Measurements from ENCODE around the gene ACACB. TPM values are rescaled to one million over a fixed set of nuclear protein-coding genes. Genes with fewer than 3 reads are reported as not detected.

Gene ACACB
- total RNA-seq, 2 donors from 2014 or later, result 49.6 to 55.6 TPM

DNA sequence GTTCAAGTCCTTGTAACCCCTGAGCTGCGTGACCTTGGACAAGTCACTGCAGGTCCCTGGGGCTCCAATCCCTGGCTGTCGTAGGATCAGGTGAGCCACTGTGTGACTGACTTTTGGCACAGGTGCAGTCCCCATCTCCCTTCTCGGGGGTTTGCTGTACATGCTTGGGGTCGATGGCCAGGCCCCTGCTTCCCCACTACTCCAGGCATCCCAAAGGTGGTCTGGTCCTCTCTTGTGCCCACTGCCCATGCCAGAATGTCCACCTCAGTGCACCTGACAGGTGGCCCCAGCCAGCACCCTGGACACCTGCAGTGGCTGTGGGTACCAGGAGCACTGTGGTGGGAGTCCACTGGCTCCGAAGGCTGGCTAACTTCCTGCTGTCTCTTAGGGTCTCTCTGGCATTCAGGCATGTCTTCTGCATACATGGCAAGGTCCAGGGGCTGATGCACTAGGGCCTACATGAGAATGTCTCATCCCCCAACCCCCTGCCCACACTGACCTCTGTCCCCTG lies 178.0 kb downstream of the ACACB start:
- intact Hi-C loops (cut with DNase I, micrococcal nuclease), result no loop called here
- DNase-seq (no peak), ATAC-seq (no peak)

DNA sequence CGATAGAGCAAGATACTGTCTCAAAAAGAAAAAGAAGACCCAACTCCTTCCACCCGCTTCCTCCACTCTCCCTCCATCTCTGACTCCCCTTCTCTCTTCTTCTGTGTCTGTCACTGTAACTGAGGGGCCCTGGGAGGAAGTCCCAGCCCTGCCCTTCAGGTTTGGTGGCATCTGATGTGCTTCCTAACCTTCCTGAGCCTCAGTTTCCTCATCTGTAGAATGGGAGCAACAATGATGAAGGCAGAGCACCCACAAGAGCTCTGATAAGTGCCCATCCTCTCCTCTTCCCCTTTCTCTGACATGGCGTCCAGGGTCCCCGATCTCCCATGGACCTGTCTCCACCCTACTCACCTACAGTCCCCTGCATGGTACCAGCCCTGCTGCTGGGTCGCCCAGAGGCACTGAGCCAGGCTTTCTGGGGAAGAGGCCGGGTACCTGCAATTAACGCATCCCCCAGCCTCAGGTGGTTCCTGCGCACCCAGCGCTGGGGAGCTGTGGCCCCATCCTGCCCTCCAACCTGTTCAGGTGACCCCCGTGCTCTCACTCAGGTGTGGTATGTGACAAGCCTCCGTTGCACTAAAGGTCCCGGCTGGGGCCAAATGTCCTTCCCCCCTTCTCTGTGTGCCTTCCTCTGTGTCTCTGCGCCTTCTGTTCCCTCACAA lies 179.5 kb downstream of the ACACB start:
- intact Hi-C loops (cut with DNase I, micrococcal nuclease), result no loop called here
- no peak for DNase-seq
- ATAC-seq, result no peak

DNA sequence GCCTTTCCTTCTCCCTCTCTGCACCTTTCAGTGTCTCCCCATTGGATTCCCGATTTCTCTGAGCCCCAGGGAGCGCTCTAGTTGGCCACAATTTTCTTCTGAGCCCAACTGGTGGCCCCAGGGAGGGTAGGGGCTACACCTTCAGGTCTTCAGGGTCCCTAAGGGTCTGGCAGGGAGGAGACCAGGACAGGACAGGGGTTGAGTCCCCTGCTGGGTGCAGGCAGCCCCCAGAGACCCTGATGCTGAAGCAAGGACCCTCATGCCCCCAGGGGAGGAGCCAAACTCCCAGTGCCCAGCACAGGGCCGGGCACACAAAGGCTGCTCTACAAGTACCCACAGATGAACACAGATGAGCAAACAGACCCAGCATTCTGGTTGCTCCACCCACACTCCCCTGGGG lies 180.0 kb downstream of the ACACB start:
- no peak for DNase-seq
- intact Hi-C loops (cut with DNase I, micrococcal nuclease), result no loop called here
- no peak for ATAC-seq

DNA sequence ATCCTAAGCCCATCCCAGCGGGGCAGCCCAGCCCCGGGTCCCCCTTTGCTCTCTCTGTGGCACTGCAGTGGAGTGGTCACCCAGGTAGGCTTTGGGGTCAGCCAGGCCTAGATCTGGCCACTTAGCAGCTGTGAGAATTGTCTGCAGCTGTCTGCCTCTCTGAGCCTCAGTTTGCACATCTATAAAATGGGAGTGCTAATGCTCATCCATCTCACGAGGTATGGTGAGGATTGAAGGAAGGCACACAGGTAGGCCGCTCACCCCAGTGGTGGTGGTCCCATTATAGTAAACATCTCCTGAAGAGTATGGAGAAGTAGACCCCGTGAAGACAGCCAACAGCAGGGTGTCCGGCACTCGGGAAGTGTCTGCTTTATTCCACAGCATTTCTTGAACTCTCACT lies 183.5 kb downstream of the ACACB start:
- DNase-seq (no peak), ATAC-seq (no peak)
- intact Hi-C loops (cut with DNase I, micrococcal nuclease), result no loop called here

DNA sequence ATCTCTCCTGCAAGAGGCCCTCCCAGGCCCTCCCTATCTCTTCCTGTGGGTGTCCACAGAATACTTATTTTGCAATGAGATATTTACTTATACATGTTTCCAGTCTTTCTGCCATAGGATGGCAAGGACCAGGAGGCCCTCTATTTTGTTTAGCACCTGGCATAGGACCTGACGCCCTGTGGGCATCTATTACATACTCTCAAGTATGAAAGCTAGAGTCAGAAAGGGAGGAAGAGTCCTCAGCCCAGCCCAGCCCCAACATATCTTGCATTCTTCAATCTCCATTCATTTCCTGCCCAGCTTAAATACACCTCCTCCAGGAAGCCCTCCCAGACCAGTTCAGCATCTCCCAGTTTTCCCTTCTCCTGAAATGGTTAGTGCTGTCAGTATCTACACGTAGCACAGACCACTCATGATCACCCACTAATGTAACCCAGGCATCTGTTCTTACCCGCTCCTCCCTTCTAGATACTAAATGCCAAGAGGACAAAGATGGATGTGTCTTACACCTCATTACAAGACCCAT lies 185.3 kb downstream of the ACACB start:
- intact Hi-C loops (cut with DNase I, micrococcal nuclease), result no loop called here
- no peak for ATAC-seq
- DNase-seq, result no peak

DNA sequence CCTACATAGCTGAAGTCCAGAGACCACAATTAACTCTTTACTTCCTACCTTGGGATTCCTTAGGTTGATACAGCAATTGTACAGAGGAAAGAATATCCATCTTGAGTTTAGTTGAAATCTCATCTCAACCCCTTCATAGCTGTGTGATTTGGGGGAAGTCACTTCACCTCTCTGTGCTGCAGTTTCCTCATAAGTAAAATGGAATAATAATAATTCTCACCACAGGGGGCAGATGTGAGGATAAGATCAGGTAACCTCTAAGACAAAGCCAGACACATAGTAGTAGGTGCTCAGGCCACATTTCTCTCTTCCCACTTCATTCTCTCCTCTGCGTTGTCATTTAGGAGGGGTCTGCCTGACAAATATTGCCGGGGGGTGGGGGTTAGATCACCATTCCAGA lies 186.0 kb downstream of the ACACB start:
- DNase-seq, result no peak
- intact Hi-C loops (cut with DNase I, micrococcal nuclease), result no loop called here
- ATAC-seq, result no peak

DNA sequence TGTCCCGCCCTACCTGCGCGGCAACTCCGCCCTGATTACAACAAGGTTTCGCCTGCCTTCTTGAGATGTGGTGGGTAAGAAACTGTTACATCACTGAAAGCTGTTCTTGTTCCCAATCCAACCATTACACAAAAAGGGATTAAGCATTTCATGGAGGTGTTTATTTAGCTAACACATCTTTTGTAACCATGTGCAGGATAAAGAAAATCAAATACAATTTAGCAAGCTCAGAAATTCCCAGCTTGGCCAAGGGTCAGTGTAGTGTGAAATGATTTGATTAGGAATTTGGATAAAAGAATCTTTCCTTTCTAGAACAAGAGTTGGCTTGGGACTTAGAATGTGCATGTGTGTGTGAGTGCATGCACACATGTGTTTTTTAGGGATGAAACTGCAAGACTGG lies 186.4 kb downstream of the ACACB start:
- DNase-seq (no peak), ATAC-seq (no peak)
- intact Hi-C loops (cut with DNase I, micrococcal nuclease), result no loop called here

DNA sequence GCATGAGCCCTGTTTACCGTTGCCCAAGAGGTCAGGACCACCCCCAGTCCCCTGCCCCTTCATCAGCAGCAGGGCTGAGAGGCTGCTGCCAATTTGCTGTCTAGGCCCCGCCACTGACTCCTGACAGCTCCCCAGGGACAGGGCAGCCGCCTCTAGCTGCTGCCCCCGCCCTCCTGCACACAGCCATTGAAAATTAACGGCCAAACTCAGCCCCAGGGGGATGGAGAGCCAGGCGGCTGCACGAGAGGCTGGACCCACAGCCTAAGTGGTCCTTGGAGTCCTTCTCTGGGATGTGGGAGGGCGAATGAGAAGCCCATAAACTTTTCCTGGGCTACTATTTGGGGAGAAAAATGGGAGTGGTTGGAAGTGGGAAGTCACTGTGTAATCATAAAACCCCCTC lies 188.1 kb downstream of the ACACB start:
- intact Hi-C loops (cut with DNase I, micrococcal nuclease), result no loop called here
- ATAC-seq, result no peak
- no peak for DNase-seq

DNA sequence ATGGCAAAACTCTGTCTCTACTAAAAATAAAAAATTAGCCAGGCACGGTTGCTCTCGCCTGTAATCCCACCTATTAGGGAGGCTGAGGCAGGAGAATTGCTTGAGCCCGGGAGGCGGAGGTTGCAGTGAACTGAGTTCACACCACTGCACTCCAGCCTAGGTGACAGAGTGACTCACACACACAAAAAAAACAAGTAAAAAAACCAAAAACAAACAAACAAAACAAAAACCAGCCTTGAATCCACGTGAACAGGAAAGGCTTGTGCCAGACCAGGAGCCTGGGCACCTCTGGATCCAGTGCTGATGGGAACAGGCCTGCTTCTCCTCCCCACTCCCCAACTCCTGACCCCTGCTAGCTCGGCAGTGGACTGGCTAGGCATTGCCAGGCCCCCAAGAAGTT lies 189.2 kb downstream of the ACACB start:
- intact Hi-C loops (cut with DNase I, micrococcal nuclease), result no loop called here
- ATAC-seq (no peak), DNase-seq (no peak)

DNA sequence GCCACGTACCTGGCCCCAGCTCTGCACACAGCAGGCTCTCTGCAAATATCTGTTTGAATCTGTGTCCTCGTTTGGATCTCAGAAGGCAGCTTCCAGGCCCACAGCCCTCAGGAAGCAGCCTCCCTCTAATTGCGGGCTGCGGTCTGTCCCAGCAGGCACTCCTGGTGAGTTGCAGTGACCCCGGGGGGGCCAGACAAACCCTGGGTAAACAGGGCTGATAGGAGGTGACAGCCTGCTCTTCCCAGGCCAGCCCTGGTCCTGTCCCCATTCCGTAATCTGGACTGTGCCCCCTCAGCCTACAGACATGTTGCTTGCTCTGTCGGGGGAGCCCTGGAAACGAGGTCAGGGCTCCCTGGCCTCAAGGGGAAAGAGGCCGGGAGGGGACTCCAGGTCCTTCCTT lies 190.7 kb downstream of the ACACB start:
- DNase-seq, result no peak
- no peak for ATAC-seq
- intact Hi-C loops (cut with DNase I, micrococcal nuclease), result no loop called here

DNA sequence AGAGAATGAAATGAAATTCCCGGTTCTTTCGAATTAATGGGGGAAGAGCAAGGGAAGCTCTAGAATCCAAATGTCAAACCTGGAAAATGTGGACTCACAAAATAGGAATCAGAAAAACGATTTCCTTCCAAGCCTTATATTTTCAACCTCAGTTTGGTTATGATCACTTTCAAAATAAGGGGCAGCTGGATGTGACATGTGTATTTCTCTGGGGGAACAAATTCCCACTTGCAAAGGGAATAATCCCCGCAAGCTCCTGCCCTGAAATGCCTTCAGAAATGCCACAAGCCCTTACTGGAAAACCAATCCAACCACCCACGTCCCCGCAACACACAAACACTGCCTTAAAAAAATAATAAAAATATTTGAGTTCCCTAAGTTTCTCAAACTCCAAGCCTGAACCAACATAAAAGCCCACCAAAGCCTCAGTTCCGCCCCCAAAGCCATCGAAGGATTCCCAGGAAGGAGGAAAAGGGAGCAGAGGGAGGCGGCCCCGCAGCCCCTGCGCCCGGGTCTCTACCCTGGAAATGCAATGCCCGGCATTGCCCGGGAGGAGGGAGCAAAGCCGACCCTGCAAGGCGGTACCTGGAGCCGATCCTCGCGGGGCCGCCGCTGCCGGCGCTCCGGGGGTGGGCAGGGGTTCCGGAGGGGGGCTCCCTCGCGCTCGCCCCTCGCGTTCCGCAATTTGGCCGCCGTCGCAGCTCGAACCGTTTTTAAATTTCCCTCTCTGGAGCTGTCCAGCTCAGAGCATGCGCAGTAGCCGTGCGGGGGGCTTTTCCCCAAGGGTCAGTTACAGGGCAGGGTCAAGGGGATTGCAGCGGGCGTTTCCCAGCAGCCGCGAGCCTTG lies 192.4 kb downstream of the ACACB start, which contains the start of gene FOXN4:
FOXN4 (minus strand) TSS at position 751 of the 847 bp plus-strand sequence. CDS start 963 bp downstream, outside the sequence.
- intact Hi-C loops (cut with DNase I, micrococcal nuclease), result no loop called here
- no peak for DNase-seq
- ATAC-seq, result no peak

DNA sequence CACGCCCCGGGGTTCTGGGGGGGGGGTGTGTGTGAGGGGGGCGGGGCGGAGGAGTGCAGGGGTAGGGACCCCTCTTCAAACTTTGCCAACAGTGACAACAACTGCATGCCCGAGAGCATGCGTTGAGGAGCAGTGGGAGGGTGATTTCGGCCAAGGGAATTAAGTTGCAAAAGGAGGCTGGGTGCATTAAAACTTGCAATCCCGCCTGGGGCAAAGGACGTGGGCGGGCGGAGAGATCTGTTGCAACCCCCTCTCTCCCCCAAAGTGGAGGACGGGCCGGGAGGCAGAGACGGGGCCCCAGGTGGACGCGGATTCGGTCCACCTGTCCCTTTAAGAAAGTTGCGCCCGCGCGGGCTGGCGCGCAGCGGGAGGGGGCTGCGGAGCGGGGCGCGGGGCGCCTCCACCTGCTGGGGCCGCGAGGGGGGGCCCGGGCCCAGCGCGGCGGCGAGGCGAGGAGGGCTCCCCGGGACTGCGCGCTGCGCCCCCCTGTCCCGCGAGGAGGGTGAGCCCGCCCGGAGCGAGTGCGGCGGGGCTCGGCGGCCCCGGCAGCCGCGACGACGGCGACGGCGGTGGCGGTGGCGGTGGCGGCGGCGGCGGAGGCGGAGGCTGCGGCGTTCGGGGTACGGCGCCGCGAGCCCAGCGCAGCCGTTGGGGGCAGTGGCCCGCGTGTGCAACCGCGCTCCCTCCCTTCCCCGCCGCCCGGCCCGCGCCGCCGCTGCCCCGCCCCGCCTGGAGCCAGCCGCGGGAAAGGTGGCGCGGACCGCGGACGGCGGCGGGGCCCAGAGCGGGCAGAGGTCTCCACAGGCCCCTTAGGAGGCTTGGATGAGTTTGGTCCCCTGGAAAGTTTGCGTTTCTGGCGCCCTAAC lies 193.2 kb downstream of the ACACB start:
- intact Hi-C loops (cut with DNase I, micrococcal nuclease), result no loop called here
- ATAC-seq, result peak; percentile 62
- peak in 1 of 2 donors; percentile 8 for DNase-seq

DNA sequence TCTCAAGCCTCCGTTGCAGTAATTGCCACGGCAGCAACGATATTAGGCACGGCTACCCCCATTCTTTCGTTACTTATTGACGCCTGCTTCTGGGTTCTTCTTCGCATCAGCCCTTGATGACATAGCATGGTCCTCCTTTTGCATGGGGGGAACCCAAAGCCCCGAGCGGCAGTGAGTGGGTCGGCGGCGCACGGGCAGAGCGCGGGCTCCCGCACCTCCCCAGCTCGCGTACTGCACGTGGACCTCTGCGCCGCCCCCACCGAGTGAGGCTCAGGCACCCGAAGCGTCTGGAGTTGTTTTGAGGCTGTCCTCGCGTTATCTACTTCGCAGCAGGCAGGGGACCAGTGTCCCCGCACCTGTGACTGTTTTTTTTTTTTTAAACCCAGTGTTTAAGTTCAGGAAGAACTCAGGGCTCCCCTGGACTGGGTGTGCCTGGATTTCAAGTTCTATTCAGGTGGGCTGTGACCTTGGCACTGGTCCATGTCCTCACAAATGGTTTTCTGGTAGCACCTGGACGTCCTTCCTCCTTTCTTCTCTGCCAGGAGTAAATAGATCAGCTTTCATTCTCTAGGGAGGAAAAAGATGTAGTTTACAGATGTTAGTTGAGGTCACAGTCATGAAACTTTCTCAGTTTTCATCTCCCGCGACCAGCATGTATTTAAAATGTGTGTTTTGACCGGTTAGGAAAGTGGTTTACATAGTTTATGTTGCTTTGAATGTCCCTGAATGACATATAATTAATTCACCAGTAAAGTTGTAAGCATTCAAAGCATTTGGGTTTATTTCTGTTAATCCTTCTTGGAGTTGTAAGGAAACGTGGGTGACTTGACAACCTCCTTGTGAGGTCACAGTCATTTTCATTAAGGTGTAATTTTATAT lies 194.1 kb downstream of the ACACB start:
- peak in 1 of 2 donors; percentile 12 for DNase-seq
- intact Hi-C loops (cut with DNase I, micrococcal nuclease), result no loop called here
- ATAC-seq, result peak; percentile 24

Other genes starting within 250 kb of the ACACB start
- 1 to 10 TPM; 3.8 to 4.9 TPM for gene DAO, start 236.5 kb upstream of the ACACB start, total RNA-seq
- gene SVOP, start 95.5 kb upstream of the ACACB start, total RNA-seq, result under 1 TPM; 0.09 to 0.45 TPM
- gene USP30, start 64.0 kb upstream of the ACACB start, total RNA-seq, result 10 to 100 TPM; 26.6 to 33.5 TPM
- 1 to 10 TPM; 5.4 to 7.7 TPM for gene ALKBH2, start 23.1 kb upstream of the ACACB start, total RNA-seq
- 10 to 100 TPM; 34.5 to 42.4 TPM for gene UNG, start 19.0 kb upstream of the ACACB start, total RNA-seq
- not detected for gene FOXN4, start 192.7 kb downstream of the ACACB start, total RNA-seq
- gene MYO1H, start 231.3 kb downstream of the ACACB start, total RNA-seq, result under 1 TPM; 0.20 to 0.31 TPM

Measured in left colon (tissue), 2 donors.